ENCODE results near the gene USP12. TPM values are rescaled to one million over a fixed set of nuclear protein-coding genes. Genes with fewer than 3 reads are reported as not detected.
"Not testable (repeated sequence)": the region's sequence is repeated elsewhere in the genome, so short reads cannot be mapped to it uniquely, and the experiment has no call there.

Gene USP12
- 10 to 100 TPM; 72.1 to 73.2 TPM for total RNA-seq
- polyA plus RNA-seq, result 14.5 TPM

- H3K27ac ChIP-seq (ENCODE audit: low read depth, low read length), result peak within 1 kb of the TSS; percentile 75
- no peaks in the 10 kb centered on the region for H3K27me3 ChIP-seq (ENCODE audit: insufficient read depth, low read length, poor library complexity, severe bottlenecking)
- H3K27me3 Mint-ChIP-seq, result no peaks in the 10 kb centered on the region
- peaks cover 43 to 54% (median 51%) of the 10 kb centered on the region in 3 donors for H3K4me1 Mint-ChIP-seq
- POLR2A ChIA-PET, result interaction anchor here (0.9 kb wide), 1 partner anchor 40 kb away, joined by 3 read pairs; no protein-coding TSS in a partner anchor
- peaks cover 0 to 9% (median 0%) of the 10 kb centered on the region in 3 donors for H3K36me3 Mint-ChIP-seq
- H3K9me3 Mint-ChIP-seq, result no peaks in the 10 kb centered on the region
- no peaks in the 10 kb centered on the region for H3K36me3 ChIP-seq (ENCODE audit: insufficient read depth, low read length)
- peak within 1 kb of the TSS; percentile 91 to 98 (median 97) for H3K4me3 Mint-ChIP-seq
- peak within 1 kb of the TSS; percentile 83 for H3K4me3 ChIP-seq (ENCODE audit: low read length)
- no peaks in the 10 kb centered on the region for H3K9me3 ChIP-seq (ENCODE audit: low read length)
- H3K27ac Mint-ChIP-seq, result peak within 1 kb of the TSS; percentile 94 to 99 (median 98)
- CTCF ChIA-PET, result interaction anchor here (1.7 kb wide), 1 partner anchor 99 kb away, joined by 4 read pairs; the partner anchor contains the start of gene RASL11A
- DNase-seq, result peak in 2 of 5 donors; percentile 18 to 28
- peaks cover 41% of the 10 kb centered on the region for H3K4me1 ChIP-seq (ENCODE audit: insufficient read depth, low read length)
Measured at GRCh38 chr13:27171244-27171826, at the start of gene USP12. TSS of gene USP12 (minus strand) at chr13:27171811. CDS start at chr13:27171639, 172 bp downstream.

- ChIA-PET POLR2A (no interaction called here), CTCF (no interaction called here)
- Mint-ChIP-seq H3K9me3 (peaks cover 0 to 9% (median 0%) of the 10 kb centered on the region in 5 donors), H3K27ac (no peak overlapping the region), H3K4me3 (no peak overlapping the region), H3K4me1 (no peaks in the 10 kb centered on the region), H3K27me3 (peaks cover 12 to 41% of the 10 kb centered on the region in 2 donors), H3K36me3 (peaks cover 0 to 25% (median 3%) of the 10 kb centered on the region in 3 donors)
- no peak overlapping the region for H3K4me3 ChIP-seq (ENCODE audit: low read length)
- no peak overlapping the region for H3K27ac ChIP-seq (ENCODE audit: low read depth, low read length)
- no peaks in the 10 kb centered on the region for H3K9me3 ChIP-seq (ENCODE audit: low read length)
- no peak for DNase-seq
- H3K36me3 ChIP-seq (ENCODE audit: insufficient read depth, low read length), result no peaks in the 10 kb centered on the region
- H3K4me1 ChIP-seq (ENCODE audit: insufficient read depth, low read length), result no peaks in the 10 kb centered on the region
- H3K27me3 ChIP-seq (ENCODE audit: insufficient read depth, low read length, poor library complexity, severe bottlenecking), result no peaks in the 10 kb centered on the region
Measured at GRCh38 chr13:27219611-27220010, 48.0 kb upstream of the USP12 start.

- H3K4me3 Mint-ChIP-seq; H3K36me3 ChIP-seq (ENCODE audit: insufficient read depth, low read length); H3K27ac ChIP-seq (ENCODE audit: low read depth, low read length); CTCF ChIA-PET; H3K4me3 ChIP-seq (ENCODE audit: low read length); H3K9me3 ChIP-seq (ENCODE audit: low read length); H3K9me3 Mint-ChIP-seq; POLR2A ChIA-PET; H3K27ac Mint-ChIP-seq; H3K4me1 Mint-ChIP-seq; DNase-seq; H3K4me1 ChIP-seq (ENCODE audit: insufficient read depth, low read length); H3K27me3 ChIP-seq (ENCODE audit: insufficient read depth, low read length, poor library complexity, severe bottlenecking): not testable (repeated sequence)
- peaks cover 12 to 34% of the 10 kb centered on the region in 2 donors for H3K27me3 Mint-ChIP-seq
- H3K36me3 Mint-ChIP-seq, result peaks cover 0 to 29% (median 3%) of the 10 kb centered on the region in 3 donors
Measured at GRCh38 chr13:27218861-27219260, 47.2 kb upstream of the USP12 start.

GRCh38 chr13:27217791-27218190 is 46.2 kb upstream of the USP12 start:
- H3K27ac ChIP-seq (ENCODE audit: low read depth, low read length); H3K9me3 ChIP-seq (ENCODE audit: low read length); H3K36me3 ChIP-seq (ENCODE audit: insufficient read depth, low read length); H3K4me3 Mint-ChIP-seq; POLR2A ChIA-PET; H3K4me3 ChIP-seq (ENCODE audit: low read length); H3K27me3 ChIP-seq (ENCODE audit: insufficient read depth, low read length, poor library complexity, severe bottlenecking); DNase-seq; H3K4me1 ChIP-seq (ENCODE audit: insufficient read depth, low read length); H3K9me3 Mint-ChIP-seq; CTCF ChIA-PET; H3K4me1 Mint-ChIP-seq: not testable (repeated sequence)
- Mint-ChIP-seq H3K36me3 (peaks cover 0 to 29% (median 3%) of the 10 kb centered on the region in 3 donors), H3K27ac (peak overlapping the region in 2 of 8 donors; percentile 23 to 51), H3K27me3 (peaks cover 9 to 30% of the 10 kb centered on the region in 2 donors)

GRCh38 chr13:27213386-27213785 is 41.8 kb upstream of the USP12 start:
- H3K27ac Mint-ChIP-seq; H3K9me3 Mint-ChIP-seq; H3K27me3 Mint-ChIP-seq; DNase-seq; H3K36me3 ChIP-seq (ENCODE audit: insufficient read depth, low read length); POLR2A ChIA-PET; H3K27ac ChIP-seq (ENCODE audit: low read depth, low read length); CTCF ChIA-PET; H3K9me3 ChIP-seq (ENCODE audit: low read length); H3K4me1 Mint-ChIP-seq; H3K27me3 ChIP-seq (ENCODE audit: insufficient read depth, low read length, poor library complexity, severe bottlenecking); H3K4me1 ChIP-seq (ENCODE audit: insufficient read depth, low read length); H3K4me3 ChIP-seq (ENCODE audit: low read length): not testable (repeated sequence)
- peaks cover 0 to 21% (median 5%) of the 10 kb centered on the region in 3 donors for H3K36me3 Mint-ChIP-seq
- peak overlapping the region in 2 of 7 donors; percentile 15 to 82 for H3K4me3 Mint-ChIP-seq

GRCh38 chr13:27211771-27212364 is 40.3 kb upstream of the USP12 start:
- no peak overlapping the region for H3K4me3 ChIP-seq (ENCODE audit: low read length)
- Mint-ChIP-seq H3K9me3 (peaks cover 0 to 5% (median 0%) of the 10 kb centered on the region in 5 donors), H3K4me1 (peaks cover 0 to 8% (median 6%) of the 10 kb centered on the region in 3 donors), H3K4me3 (no peak overlapping the region), H3K27me3 (peaks cover 0 to 2% of the 10 kb centered on the region in 2 donors), H3K36me3 (peaks cover 0 to 16% (median 2%) of the 10 kb centered on the region in 3 donors), H3K27ac (no peak overlapping the region)
- no peaks in the 10 kb centered on the region for H3K9me3 ChIP-seq (ENCODE audit: low read length)
- CTCF ChIA-PET, result no interaction called here
- no peak overlapping the region for H3K27ac ChIP-seq (ENCODE audit: low read depth, low read length)
- POLR2A ChIA-PET, result no interaction called here
- no peaks in the 10 kb centered on the region for H3K27me3 ChIP-seq (ENCODE audit: insufficient read depth, low read length, poor library complexity, severe bottlenecking)
- DNase-seq, result no peak
- no peaks in the 10 kb centered on the region for H3K36me3 ChIP-seq (ENCODE audit: insufficient read depth, low read length)
- H3K4me1 ChIP-seq (ENCODE audit: insufficient read depth, low read length), result no peaks in the 10 kb centered on the region

- Histone ChIP-seq H3K9me3 (ENCODE audit: low read length) (no peaks in the 10 kb centered on the region), H3K4me3 (ENCODE audit: low read length) (no peak overlapping the region), H3K27me3 (ENCODE audit: insufficient read depth, low read length, poor library complexity, severe bottlenecking) (no peaks in the 10 kb centered on the region), H3K27ac (ENCODE audit: low read depth, low read length) (no peak overlapping the region), H3K36me3 (ENCODE audit: insufficient read depth, low read length) (no peaks in the 10 kb centered on the region), H3K4me1 (ENCODE audit: insufficient read depth, low read length) (no peaks in the 10 kb centered on the region)
- POLR2A ChIA-PET, result no interaction called here
- Mint-ChIP-seq H3K9me3 (peaks cover 0 to 5% (median 0%) of the 10 kb centered on the region in 5 donors), H3K4me1 (peaks cover 0 to 8% (median 6%) of the 10 kb centered on the region in 3 donors), H3K27me3 (peaks cover 0 to 2% of the 10 kb centered on the region in 2 donors), H3K4me3 (no peak overlapping the region), H3K36me3 (peaks cover 0 to 16% (median 2%) of the 10 kb centered on the region in 3 donors), H3K27ac (no peak overlapping the region)
- CTCF ChIA-PET, result no interaction called here
- no peak for DNase-seq
Measured at GRCh38 chr13:27211271-27211670, 39.7 kb upstream of the USP12 start.

- peaks cover 0 to 3% of the 10 kb centered on the region in 2 donors for H3K27me3 Mint-ChIP-seq
- H3K36me3 Mint-ChIP-seq, result peaks cover 0 to 5% (median 2%) of the 10 kb centered on the region in 3 donors
- H3K27ac ChIP-seq (ENCODE audit: low read depth, low read length), result no peak overlapping the region
- H3K4me3 Mint-ChIP-seq, result no peak overlapping the region
- H3K4me1 Mint-ChIP-seq, result peaks cover 0 to 8% (median 6%) of the 10 kb centered on the region in 3 donors
- peaks cover 0 to 5% (median 0%) of the 10 kb centered on the region in 5 donors for H3K9me3 Mint-ChIP-seq
- DNase-seq, result no peak
- no peaks in the 10 kb centered on the region for H3K9me3 ChIP-seq (ENCODE audit: low read length)
- H3K4me3 ChIP-seq (ENCODE audit: low read length), result no peak overlapping the region
- no peak overlapping the region for H3K27ac Mint-ChIP-seq
- no peaks in the 10 kb centered on the region for H3K27me3 ChIP-seq (ENCODE audit: insufficient read depth, low read length, poor library complexity, severe bottlenecking)
- H3K36me3 ChIP-seq (ENCODE audit: insufficient read depth, low read length), result no peaks in the 10 kb centered on the region
- CTCF ChIA-PET, result interaction anchor here (1.0 kb wide), 1 partner anchor 224 kb away, joined by 5 read pairs; no protein-coding TSS in a partner anchor
- POLR2A ChIA-PET, result no interaction called here
- H3K4me1 ChIP-seq (ENCODE audit: insufficient read depth, low read length), result no peaks in the 10 kb centered on the region
Measured at GRCh38 chr13:27208514-27208913, 36.9 kb upstream of the USP12 start.
